Measurements from ENCODE around the gene ACTN4. TPM values are rescaled to one million over a fixed set of nuclear protein-coding genes. Genes with fewer than 3 reads are reported as not detected.

The ACTN4 gene
- total and polyA plus RNA-seq, 2 of the 4 experiments (the other 2 are of a cell fraction), result 541 to 659 TPM

GRCh38 chr19:38740257-38740592 is 92.8 kb downstream of the ACTN4 start:
- peaks cover 2% of the 10 kb centered on the region for H3K4me1 ChIP-seq (ENCODE audit: control insufficient read depth, insufficient read depth, low read length)

More at GRCh38 chr19:38740257-38740592, 92.8 kb downstream of the ACTN4 start:
- DNase-seq (no peak), ATAC-seq (ENCODE audit: low read depth) (no peak)
- no peak overlapping the region for H2AK9ac ChIP-seq (replicated peaks; ENCODE audit: low read depth, low read length, poor library complexity)
- H2AFZ ChIP-seq (replicated peaks; ENCODE audit: low read length, poor library complexity), result no peak overlapping the region
- dilution Hi-C loops (cut with HindIII; ENCODE audit: low sequenced_read_pairs, unreplicated experiment), result no loop called here
- no peaks in the 10 kb centered on the region for H3K9me1 ChIP-seq (ENCODE audit: insufficient read depth, low read length)
- TF ChIP-seq CEBPB (IDR thresholded peaks at IDR 0.05; ENCODE audit: low read depth, low read length) (no peak), MAFK (IDR thresholded peaks at IDR 0.05; ENCODE audit: low read depth, low read length) (no peak), RFX5 (IDR thresholded peaks at IDR 0.05; ENCODE audit: low read depth, low read length) (no peak), MAZ (IDR thresholded peaks at IDR 0.05; ENCODE audit: borderline replicate concordance, low read depth, low read length) (no peak), USF2 (IDR thresholded peaks at IDR 0.05; ENCODE audit: low read depth, low read length) (no peak), RAD21 (IDR thresholded peaks at IDR 0.05; ENCODE audit: low read length) (no peak), MXI1 (IDR thresholded peaks at IDR 0.05; ENCODE audit: borderline replicate concordance, low read depth, low read length) (no peak), NFE2L2 (IDR thresholded peaks at IDR 0.05; ENCODE audit: low read depth, low read length) (no peak), FOS (IDR thresholded peaks at IDR 0.05; ENCODE audit: low read depth, low read length) (no peak), CTCF (conservative IDR thresholded peaks at IDR 0.05; ENCODE audit: low read depth, low read length) (no peak), CHD1 (IDR thresholded peaks at IDR 0.05; ENCODE audit: low read depth, low read length) (no peak), RCOR1 (IDR thresholded peaks at IDR 0.05; ENCODE audit: insufficient replicate concordance, low read length) (no peak), POLR2A (IDR thresholded peaks at IDR 0.05; ENCODE audit: low read depth, low read length) (no peak)
- no peak overlapping the region for H3K23ac ChIP-seq (ENCODE audit: low read depth, low read length)
- H3K9ac ChIP-seq (ENCODE audit: low read depth, low read length), result no peak overlapping the region
- H2BK20ac ChIP-seq (ENCODE audit: low read depth, low read length), result no peak overlapping the region
- H4K5ac ChIP-seq (ENCODE audit: low read depth, low read length), result no peak overlapping the region
- H3K4ac ChIP-seq (ENCODE audit: low read depth, low read length), result no peak overlapping the region
- no peaks in the 10 kb centered on the region for H3K9me3 ChIP-seq (ENCODE audit: control insufficient read depth, insufficient read depth, low read length)
- no peak overlapping the region for H3K18ac ChIP-seq (ENCODE audit: low read depth, low read length)
- H2AK5ac ChIP-seq (ENCODE audit: low read depth, low read length), result no peak overlapping the region
- no peaks in the 10 kb centered on the region for H3K36me3 ChIP-seq (ENCODE audit: control insufficient read depth, insufficient read depth, low read length)
- no peak overlapping the region for H4K91ac ChIP-seq (ENCODE audit: insufficient read depth, low read depth, low read length)
- no peaks in the 10 kb centered on the region; the same call in 1 of the 2 replicates for H3K27me3 ChIP-seq (ENCODE audit: control insufficient read depth, insufficient read depth, low read length)
- BruUV-seq (replicated peaks), result no TSS peak
- no peak overlapping the region for H3K14ac ChIP-seq (replicated peaks; ENCODE audit: low read depth, low read length)
- POLR2A ChIA-PET (ENCODE audit: unreplicated experiment), result no interaction called here
- H2BK120ac ChIP-seq (ENCODE audit: low read depth, low read length), result no peak overlapping the region
- no peak overlapping the region for H3K4me3 ChIP-seq (ENCODE audit: insufficient read depth, low read depth, low read length)
- 90% methylated on average over 7 of the region's 9 CpGs; no CpG with 5 or more reads in 1 of the 2 experiments for WGBS, 2 experiments (ENCODE audit: extremely low coverage in 2 of 2, insufficient read length in 1 of 2)
- CTCF ChIA-PET, result no interaction called here
- H3K56ac ChIP-seq (ENCODE audit: extremely low read depth, insufficient read depth, low read length), result no peak overlapping the region
- no peak overlapping the region for H2BK15ac ChIP-seq (ENCODE audit: low read depth, low read length)
- intact Hi-C loops (cut with micrococcal nuclease), result no loop called here
- in situ Hi-C loops (cut with MboI; ENCODE audit: low sequenced_read_pairs), result loop anchor here (25.0 kb wide), 1 partner anchor 172 kb away; the partner anchor contains the start of gene CCER2
- no peak overlapping the region for H4K8ac ChIP-seq (ENCODE audit: low read depth in 2 of 2, low read length in 2 of 2)
- H3K4me2 ChIP-seq (ENCODE audit: low read depth, low read length), result no peak overlapping the region
- no peak overlapping the region for H3K27ac ChIP-seq (ENCODE audit: insufficient read depth, low read length)
- H2BK5ac ChIP-seq (ENCODE audit: low read depth, low read length, poor library complexity, severe bottlenecking), result no peak overlapping the region
- H3K79me1 ChIP-seq (ENCODE audit: low read depth in 1 of 2, low read length in 2 of 2), result no peaks in the 10 kb centered on the region
- H4K20me1 ChIP-seq (ENCODE audit: insufficient read depth, low read length), result peaks cover 3% of the 10 kb centered on the region

Data from IMR-90 (cell line).